AML-193 (cell line): ENCODE measurements around the gene PPM1H.
"Not testable (repeated sequence)": the region's sequence is repeated elsewhere in the genome, so short reads cannot be mapped to it uniquely, and the experiment has no call there.

ENCODE experiments used
- DNase-seq, 2 experiments: peaks; one replicate each; lab custom pipeline; 2025; lab: John Stamatoyannopoulos, UW

The PPM1H gene, protein sequence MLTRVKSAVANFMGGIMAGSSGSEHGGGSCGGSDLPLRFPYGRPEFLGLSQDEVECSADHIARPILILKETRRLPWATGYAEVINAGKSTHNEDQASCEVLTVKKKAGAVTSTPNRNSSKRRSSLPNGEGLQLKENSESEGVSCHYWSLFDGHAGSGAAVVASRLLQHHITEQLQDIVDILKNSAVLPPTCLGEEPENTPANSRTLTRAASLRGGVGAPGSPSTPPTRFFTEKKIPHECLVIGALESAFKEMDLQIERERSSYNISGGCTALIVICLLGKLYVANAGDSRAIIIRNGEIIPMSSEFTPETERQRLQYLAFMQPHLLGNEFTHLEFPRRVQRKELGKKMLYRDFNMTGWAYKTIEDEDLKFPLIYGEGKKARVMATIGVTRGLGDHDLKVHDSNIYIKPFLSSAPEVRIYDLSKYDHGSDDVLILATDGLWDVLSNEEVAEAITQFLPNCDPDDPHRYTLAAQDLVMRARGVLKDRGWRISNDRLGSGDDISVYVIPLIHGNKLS

DNA sequence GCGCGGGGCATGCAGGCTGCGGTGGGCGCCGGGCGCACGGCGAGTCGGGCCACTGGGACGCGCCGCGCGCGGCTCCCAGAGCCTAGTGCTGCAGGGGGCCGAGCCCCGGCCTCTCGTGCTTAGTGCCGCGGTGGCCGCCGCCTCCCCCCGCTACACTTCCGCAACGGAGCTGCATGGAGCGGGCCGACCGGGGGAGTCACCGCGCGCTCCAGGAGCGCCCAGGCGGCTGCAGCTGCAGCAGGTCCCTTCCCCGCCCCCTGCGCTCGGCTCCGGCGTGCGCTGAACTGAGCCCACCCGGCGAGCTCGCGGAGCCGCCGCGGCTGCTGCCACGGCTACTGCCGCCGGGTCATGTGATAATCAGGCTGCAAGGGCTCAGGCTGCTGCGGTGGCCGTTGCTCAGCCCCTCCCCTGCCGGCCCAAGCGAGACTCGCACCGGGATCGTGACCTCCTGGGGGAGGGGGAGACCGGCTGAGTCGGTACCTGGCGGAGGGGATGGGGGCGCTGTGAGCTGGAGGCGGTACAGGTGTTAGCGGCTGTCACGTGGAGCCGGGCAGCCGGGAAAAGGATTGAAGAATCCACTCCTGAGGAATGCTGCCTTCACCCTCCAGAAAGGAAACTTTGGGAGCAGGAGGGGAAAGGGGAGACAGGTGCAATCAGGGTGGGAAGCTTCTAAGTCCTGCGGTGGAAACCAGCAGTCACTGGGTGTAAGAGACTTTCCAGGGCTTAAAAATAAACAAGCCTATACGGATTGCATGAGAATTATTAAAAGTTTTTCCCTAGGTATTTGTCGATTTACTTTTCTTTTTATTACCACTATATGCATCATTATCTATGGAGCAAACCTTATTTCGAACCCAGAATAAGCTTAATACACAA lies at the start of gene PPM1H:
Gene PPM1H, minus strand, starts transcription at position 352 of the 876 bp plus-strand sequence. CDS start 414 bp downstream, outside the sequence.
- peak; percentile 60 to 63 for DNase-seq

DNA sequence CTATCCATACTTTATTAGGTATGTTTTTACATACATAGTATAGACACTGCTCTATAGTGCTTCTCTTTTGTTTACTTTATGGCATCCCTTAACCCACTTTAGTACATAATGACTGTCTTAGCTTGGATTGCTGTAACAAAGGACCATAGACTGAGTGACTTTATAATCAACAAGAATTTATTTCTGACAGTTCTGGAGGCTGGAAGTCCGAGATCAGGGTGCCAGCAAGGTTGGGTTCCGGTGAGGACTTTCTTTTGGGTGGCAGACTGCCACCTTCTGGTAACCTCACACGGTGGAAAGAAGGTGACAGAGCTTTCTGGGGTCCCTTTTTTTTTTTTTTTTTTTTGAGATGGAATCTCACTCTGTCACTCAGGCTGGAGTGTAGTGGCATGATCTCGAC lies 48.6 kb upstream of the PPM1H start:
- DNase-seq: no peak

DNA sequence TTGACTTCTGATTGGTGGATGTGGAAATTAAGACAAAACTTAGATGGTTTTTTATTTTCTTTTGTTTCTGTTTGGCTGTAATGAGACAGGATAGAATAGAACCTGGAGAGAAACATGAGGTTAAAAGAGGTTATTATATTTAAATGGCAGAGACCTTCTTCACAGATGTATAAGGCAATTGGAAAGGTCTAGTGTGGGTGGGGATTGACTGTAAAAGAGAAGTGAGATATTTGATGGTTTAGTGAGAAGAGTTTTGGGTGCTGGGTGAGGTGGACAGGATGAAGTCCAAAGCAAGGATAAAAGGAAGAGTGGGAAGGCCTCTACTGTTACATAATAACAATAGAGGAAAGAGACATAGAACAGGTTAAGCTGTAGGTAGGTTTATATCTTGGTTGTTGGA lies 43.8 kb upstream of the PPM1H start:
- no peak for DNase-seq

DNA sequence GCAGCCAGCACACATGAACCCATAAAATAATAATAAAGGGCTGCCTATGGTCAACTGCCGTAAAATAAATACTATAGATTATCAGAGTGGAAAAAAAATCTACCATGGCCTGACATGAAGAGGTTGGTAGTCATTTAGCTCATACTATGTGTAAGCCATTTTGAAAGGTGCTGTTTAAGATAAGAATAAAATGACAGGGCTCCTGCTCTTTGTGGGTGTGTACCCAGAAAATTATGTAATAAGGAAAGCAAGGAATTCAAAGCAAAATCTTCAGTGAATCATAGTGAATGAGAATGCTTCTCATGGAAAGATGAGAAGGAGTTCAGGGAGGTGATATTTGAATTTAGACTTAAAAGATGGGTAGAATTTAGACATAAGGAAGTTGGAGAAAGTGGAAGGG lies 42.9 kb upstream of the PPM1H start:
- DNase-seq: no peak

DNA sequence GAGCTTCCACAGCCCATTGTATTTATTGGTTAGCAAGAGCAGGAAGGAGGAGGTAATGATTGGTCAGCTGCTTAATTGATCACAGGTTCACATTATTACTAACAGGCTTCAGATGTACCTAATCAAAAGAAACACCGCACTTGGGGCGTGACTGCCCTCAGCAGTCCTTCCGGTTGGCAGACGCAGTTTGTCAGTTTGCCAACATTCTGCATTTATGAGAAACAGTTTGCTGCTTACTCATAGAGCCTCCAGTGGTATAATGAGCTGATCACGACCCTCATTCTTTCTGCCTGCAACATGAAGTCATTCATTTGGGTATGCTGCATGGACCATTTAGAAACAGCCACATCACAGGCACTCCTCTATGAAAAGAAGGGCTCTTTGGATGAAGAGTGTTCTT lies 42.5 kb upstream of the PPM1H start:
- DNase-seq: no peak

DNA sequence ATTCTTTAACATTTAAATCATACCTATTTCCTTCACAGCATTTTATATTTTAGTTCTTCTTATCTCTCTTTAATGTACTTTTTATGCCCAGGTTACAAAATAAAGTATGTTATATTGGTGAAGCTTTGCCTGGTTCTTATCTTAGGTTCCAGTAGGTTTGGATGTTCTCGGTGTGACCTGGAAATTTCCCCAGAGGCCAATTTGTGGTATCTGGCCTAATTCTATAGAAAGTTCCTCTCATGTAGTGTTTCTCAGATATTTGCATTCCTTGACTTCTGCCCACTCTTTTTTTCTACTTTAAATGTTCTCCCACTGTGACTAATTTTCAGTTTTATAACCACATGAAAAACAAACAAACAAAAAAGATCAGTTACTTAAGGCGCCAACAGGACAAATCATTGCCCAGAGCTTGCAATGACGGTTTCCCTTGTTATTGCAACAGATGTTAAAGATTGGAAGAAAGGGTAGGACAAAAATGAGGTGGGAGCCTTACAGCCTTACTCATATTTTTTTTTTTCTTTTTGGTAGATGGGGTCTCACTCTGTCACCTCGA lies 41.2 kb upstream of the PPM1H start:
- no peak for DNase-seq

DNA sequence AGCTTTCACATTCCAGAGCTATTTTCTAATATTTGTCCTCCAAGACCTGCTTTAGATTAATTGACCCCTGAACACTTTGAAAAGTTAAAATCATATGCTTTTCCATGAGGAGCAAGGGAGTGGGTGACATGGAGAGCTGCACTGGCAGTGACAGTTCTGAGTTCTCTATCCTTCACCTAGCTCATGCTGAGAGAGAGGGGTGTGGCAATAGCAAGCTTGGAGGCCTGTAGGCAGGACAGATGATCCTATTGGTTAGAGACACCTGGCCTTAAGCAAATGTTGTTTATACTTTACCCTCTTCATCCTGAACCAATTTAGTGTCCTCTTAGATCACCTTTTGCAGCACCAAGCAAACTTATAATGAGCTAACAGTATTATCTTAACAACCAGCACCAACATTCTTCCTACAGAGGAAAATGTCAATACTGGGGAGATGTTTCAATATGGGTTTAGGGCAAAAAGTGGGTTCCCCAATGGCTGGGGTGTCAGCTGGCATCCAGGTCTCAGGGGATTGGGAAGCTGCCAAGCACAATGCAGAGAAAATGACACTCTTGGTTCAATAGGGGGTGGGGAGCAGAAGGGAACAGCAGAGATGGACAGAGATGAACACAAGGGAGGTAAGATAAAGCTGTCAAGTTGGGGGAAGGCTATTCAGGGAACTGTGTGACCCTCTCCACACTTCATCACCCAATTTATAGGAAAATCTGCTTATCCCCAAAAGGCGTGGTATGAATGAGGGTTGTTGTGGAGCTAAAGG lies 37.0 kb upstream of the PPM1H start:
- no peak for DNase-seq

DNA sequence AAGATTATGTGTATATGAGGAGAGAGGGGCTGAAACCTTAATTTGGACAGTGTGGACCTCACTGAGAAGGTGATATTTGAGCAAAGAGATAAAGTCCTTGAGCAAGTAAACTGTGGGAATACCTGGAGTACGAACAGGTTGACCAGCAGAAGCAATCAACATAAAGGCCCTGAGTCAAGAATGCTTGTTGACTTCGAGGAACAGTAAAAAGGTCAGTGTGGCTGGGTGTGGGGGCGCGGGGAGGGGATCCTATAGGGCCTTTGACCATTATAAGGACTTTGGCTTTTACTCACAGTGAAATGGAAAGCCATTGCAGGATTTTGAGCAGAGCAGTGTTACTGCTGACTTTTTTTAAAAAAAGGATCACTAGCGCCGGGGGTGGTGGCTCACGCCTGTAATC lies 34.7 kb upstream of the PPM1H start:
- DNase-seq: no peak

DNA sequence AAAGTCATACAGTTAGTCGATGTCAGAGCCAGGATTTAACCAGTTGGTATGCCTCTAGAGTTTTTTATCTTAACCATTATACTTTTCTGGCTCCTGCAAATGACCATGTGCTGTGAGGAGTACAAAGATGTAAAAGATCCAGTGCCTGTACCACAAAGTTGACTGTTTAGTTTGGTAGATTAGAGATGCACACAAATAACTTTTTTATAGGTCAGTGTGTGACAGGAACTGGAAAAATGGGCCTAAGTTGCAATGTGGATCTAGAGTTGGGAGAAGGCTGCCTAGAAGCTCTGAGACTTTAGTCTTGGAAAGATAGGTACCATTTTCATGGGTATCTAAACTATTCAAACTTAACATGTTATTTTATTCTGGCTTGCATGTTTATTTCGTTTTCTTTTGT lies 32.8 kb upstream of the PPM1H start:
- DNase-seq: no peak

DNA sequence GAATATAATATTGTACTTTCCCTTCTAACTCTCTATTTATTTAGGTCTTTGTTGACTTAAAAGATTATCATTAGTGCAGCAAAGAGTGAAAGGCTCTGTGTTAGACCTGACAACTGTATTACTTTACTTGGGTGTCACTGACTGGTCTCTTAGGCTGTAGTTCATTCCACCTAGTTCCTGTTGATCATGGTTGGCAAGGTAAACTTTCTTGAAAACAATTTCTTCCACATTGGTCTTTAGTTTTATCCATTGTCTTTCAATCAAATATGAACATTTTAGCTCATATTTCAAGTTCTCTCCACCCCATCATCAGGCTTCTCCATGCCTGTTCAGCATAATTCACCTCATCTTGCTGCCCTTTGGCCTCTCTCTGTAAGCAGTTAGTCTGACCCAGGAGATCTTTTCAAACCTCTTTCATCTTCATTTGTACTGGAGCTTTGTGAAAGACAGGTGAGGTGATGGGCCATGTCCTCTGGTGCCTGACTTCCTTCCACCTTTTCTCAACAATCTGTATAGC lies 32.1 kb upstream of the PPM1H start:
- no peak for DNase-seq

DNA sequence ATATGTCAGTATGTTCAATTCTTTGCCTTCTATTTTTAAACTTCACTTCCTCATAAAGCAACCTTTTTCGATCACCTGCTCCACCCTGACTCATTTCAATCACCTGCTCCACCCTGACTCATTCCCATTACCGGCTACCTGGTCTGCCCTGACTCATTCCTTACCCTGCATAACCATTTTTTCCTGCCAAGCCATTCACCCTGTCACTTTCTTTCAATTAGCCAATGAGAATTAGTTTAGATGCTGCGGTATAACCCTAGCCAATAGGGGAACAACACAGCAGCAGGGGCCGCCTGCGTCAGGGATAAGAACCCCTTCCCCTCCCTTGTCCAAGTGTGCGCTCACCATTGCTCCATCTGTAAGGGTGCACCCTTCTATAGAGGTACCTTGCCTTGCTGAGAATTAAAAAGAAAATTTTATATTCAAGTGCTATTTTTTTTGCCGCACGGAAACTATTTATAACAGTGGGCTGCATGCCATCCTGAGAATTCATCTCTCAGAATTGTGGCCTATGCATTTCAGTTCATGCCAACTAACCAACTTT lies 31.6 kb upstream of the PPM1H start:
- DNase-seq: not testable (repeated sequence)

DNA sequence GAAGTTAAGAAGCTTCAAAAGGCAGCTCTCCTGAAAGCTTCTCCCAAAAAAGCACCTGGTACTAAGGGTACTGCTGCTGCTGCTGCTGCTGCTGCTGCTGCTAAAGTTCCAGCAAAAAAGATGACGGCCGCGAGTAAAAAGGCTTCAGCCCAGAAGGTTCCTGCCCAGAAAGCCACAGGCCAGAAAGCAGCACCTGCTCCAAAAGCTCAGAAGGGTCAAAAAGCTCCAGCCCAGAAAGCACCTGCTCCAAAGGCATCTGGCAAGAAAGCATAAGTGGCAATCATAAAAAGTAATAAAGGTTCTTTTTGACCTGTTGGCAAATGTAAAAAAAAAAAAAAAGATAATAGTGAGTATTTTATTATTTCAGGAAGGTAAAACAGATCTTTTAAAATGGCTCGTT lies 30.8 kb upstream of the PPM1H start:
- not testable (repeated sequence) for DNase-seq

DNA sequence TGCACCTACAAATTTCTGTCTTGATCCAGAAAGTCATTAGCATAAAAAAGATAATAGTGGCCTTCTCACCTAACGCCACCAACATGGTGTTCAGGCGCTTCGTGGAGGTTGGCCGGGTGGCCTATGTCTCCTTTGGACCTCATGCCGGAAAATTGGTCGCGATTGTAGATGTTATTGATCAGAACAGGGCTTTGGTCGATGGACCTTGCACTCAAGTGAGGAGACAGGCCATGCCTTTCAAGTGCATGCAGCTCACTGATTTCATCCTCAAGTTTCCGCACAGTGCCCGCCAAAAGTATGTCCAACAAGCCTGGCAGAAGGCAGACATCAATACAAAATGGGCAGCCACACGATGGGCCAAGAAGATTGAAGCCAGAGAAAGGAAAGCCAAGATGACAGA lies 30.3 kb upstream of the PPM1H start:
- DNase-seq: not testable (repeated sequence)

DNA sequence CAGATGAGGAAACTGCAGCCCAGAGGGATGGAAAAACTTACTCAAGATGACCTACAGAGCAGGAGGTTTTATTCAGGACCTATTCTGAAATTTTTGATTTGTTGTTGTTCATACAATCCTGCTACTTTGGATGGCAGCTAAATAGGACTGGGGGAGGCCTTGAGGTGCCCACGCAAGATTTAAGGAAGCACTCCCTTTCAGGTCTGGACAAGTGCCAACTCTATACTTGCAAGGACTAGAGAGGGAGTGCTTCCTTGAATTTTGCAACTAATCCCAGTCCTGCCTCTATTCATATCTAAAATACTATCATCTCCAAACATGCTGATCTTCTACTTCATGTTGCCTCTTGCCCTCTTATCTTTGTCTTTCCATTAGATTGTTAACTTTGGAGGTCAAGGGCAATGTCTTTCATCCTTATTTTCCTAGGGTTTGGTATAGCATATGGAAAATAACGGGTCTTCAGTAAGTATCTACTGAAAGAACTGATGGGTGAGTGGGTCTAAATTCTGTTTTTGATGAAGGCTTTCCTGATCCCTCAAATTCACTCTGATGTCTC lies 28.6 kb upstream of the PPM1H start:
- DNase-seq: no peak

DNA sequence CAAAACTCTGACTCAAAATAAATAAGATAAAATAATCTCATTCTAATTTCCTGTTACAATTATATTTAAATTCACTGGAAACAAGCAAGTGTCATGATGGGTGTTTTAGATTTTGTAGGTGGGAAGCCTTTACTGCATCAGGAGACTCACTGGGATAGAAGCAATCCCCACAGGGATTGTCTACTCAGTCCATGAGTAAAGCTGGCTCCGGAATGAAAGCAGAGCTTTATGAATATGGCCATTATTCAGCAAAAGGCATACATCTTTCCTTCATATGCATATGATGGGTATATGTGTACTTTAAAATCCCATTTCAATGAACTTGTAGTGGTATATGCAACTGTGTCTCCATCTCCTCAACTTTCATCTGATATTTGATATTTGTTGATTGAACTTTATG lies 25.4 kb upstream of the PPM1H start:
- DNase-seq: no peak

DNA sequence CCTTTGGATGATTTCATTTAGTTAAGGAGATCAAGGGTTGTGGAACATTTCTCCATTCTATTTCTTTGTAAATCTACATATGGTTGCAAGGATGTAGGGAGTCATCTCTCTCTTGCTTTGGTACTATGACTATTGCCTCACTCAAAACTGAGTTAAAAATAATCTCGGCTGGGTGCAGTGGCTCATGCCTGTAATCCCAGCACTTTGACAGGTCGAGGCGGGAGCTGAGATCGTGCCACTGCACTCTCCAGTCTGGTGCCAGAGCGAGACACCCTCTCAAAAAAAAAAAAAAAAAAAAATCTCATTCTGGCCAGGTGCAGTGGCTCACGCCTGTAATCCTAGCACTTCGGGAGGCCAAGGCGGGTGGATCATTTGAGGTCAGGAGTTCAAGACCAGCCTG lies 24.8 kb upstream of the PPM1H start:
- no peak for DNase-seq

DNA sequence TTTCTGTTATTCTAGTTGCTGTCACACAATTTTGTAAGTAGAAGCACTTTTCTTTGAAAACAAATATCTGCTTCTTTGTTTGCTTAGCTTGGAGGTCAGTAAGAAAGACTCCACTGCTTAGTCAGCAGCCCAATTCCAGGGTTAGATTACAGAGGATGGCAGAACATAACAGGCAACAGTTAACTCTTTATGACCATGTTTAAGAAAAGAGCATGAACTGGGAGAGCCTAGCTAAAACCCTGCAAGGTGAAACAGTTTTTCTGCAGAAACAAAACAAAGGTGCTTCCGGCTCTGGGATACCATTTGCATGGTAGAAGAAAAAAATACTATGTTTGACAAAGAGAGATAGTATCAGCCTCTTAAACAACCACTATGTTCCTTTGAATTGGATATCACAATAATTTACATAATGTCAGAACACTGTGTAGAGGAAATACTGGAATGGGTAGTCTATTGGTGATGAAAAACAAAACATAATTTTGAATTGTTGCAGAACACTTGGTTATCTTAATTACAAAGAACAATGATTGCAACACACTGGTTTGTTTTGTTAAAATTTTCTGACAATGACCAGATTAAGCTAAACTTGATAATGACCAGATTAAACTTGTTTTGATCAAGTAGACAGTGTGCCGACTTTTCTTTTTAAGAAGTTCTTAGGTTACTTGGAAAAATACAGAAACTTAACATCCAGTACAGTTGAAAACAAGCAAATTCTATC lies 22.4 kb upstream of the PPM1H start:
- no peak for DNase-seq

DNA sequence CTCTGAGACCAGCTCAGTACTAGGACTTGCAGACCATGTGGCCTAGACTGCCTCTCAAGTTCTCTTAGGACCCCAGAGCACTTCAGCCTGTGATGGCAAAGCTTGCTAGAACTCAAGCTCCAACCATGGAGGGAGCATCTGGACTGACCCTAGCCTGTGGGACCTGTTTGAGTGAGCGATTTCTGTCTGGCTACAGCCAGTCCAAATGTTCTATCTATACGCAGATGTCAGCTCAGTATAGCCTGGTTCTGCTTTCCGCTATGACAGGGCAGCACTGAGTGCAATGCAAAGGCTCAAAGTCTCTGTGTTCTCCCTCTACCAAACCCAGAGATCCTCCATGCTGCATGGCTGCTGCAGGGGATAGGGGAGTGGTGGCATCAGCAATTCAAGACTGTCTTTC lies 20.7 kb upstream of the PPM1H start:
- no peak for DNase-seq

DNA sequence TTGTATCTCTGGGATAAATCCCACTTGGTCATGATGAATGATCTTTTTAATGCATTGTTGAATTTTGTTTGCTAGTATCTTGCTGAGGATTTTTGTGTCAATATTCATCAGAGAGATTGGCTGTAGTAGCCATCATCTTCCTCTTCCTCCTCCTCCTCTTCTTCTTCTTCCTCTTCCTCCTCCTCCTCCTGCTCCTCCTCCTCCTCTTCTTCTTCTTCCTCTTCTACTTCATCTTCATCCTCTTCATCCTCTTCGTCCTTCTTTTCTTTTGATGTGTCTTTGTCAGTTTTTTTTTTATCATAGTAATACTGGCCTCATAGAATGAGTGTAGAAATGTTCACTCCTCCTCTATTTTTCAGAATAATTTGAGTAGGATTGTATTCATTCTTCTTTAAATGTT lies 15.4 kb upstream of the PPM1H start:
- no peak for DNase-seq

DNA sequence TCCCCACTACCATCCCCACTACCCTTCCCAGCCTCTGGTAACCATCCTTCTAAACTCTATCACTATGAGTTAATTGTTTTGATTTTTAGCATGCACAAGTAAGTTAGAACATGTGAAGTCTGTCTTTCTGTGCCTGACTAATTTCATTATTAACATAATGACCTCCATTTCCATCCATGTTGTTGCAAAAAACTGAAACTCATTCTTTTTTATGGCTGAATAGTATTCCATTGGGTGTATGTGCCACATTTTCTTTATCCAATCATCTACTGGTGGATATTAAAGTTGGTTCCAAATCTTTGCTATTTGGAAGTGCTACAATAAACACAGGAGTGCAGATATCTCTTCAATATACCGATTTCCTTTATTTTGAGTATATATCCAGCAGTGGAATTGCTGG lies 13.2 kb upstream of the PPM1H start:
- DNase-seq: no peak
